Measurements from ENCODE around the gene NFYA. TPM values are rescaled to one million over a fixed set of nuclear protein-coding genes. Genes with fewer than 3 reads are reported as not detected.

The NFYA gene
- total and polyA plus RNA-seq, 2 experiments from 2014 or later, result 18.7 to 25.2 TPM

GRCh38 chr6:41136911-41137310 lies 64.1 kb downstream of the NFYA start:
- no peaks in the 10 kb centered on the region for H3K4me1 ChIP-seq (ENCODE audit: insufficient read depth)
- H3K27ac ChIP-seq, result no peak overlapping the region
- H2AFZ ChIP-seq, result no peak overlapping the region
- no peaks in the 10 kb centered on the region for H3K9me3 ChIP-seq (ENCODE audit: low read depth)
- H3K27me3 ChIP-seq, result no peaks in the 10 kb centered on the region
- H4K20me1 ChIP-seq (ENCODE audit: insufficient read depth, poor library complexity, severe bottlenecking), result no peaks in the 10 kb centered on the region
- TF ChIP-seq CTCF (IDR thresholded peaks at IDR 0.05; ENCODE audit: poor library complexity) (no peak), EZH2phosphoT487 (IDR thresholded peaks at IDR 0.05; ENCODE audit: low read depth, severe bottlenecking, unreplicated experiment) (no peak), EZH2 (IDR thresholded peaks at IDR 0.05; ENCODE audit: borderline replicate concordance) (no peak)
- H3K36me3 ChIP-seq (replicated peaks; ENCODE audit: insufficient read depth, low read depth), result no peaks in the 10 kb centered on the region
- H3K9me2 ChIP-seq (replicated peaks; ENCODE audit: insufficient read depth), result no peaks in the 10 kb centered on the region
- no peaks in the 10 kb centered on the region for H3K79me2 ChIP-seq
- no peak overlapping the region for H3K4me2 ChIP-seq
- no peak overlapping the region for H3K4me3 ChIP-seq
- no peak for DNase-seq (ENCODE audit: low spot score)

- Histone ChIP-seq H3K4me2 (no peak overlapping the region), H3K9me3 (ENCODE audit: low read depth) (no peaks in the 10 kb centered on the region), H3K27me3 (no peaks in the 10 kb centered on the region), H2AFZ (no peak overlapping the region), H3K4me3 (no peak overlapping the region), H3K27ac (no peak overlapping the region), H3K4me1 (ENCODE audit: insufficient read depth) (no peaks in the 10 kb centered on the region), H3K79me2 (no peaks in the 10 kb centered on the region), H4K20me1 (ENCODE audit: insufficient read depth, poor library complexity, severe bottlenecking) (no peaks in the 10 kb centered on the region), H3K9me2 (replicated peaks; ENCODE audit: insufficient read depth) (no peaks in the 10 kb centered on the region), H3K36me3 (replicated peaks; ENCODE audit: insufficient read depth, low read depth) (no peaks in the 10 kb centered on the region)
- DNase-seq (ENCODE audit: low spot score), result no peak
- 100% methylated on average over 1 of the region's 1 CpG for WGBS (ENCODE audit: low lambda C conversion rate, missing lambda C conversion rate)
- no peak for TF ChIP-seq EZH2 (IDR thresholded peaks at IDR 0.05; ENCODE audit: borderline replicate concordance)
- no peak for TF ChIP-seq EZH2phosphoT487 (IDR thresholded peaks at IDR 0.05; ENCODE audit: low read depth, severe bottlenecking, unreplicated experiment)
- TF ChIP-seq CTCF (IDR thresholded peaks at IDR 0.05; ENCODE audit: poor library complexity), result no peak
These were observed 75.1 kb downstream of the NFYA start for GRCh38 chr6:41147917-41148316.

Other genes with a start within 250 kb of the NFYA start
- gene UNC5CL, start 33.8 kb upstream of the NFYA start, total RNA-seq, result 38.1 and 42.9 TPM in 2 replicates
- 37.1 and 41.3 TPM in 2 replicates for gene UNC5CL, start 33.8 kb upstream of the NFYA start, polyA plus RNA-seq
- 0.27 TPM in 1 of 2 replicates, not detected in the other for gene TSPO2, start 30.5 kb upstream of the NFYA start, total RNA-seq
- gene TSPO2, start 30.5 kb upstream of the NFYA start, polyA plus RNA-seq, result 0.36 and 2.7 TPM in 2 replicates
- gene APOBEC2, start 19.8 kb upstream of the NFYA start, total RNA-seq, result 2.9 and 3.1 TPM in 2 replicates
- 2.8 and 4.3 TPM in 2 replicates for gene APOBEC2, start 19.8 kb upstream of the NFYA start, polyA plus RNA-seq
- gene OARD1, start 618 bp upstream of the NFYA start, total RNA-seq, result 28.0 and 31.2 TPM in 2 replicates
- gene OARD1, start 618 bp upstream of the NFYA start, polyA plus RNA-seq, result 37.7 and 46.4 TPM in 2 replicates
- gene TREML1, start 81.4 kb downstream of the NFYA start, total RNA-seq, result not detected in 2 replicates
- gene TREML1, start 81.4 kb downstream of the NFYA start, polyA plus RNA-seq, result not detected in 2 replicates
- gene TREM2, start 90.1 kb downstream of the NFYA start, total RNA-seq, result 2.5 and 2.8 TPM in 2 replicates
- gene TREM2, start 90.1 kb downstream of the NFYA start, polyA plus RNA-seq, result 2.2 and 4.4 TPM in 2 replicates
- gene TREML2, start 128.2 kb downstream of the NFYA start, total RNA-seq, result 0.24 and 0.40 TPM in 2 replicates
- not detected in 2 replicates for gene TREML2, start 128.2 kb downstream of the NFYA start, polyA plus RNA-seq
- gene TREML4, start 155.4 kb downstream of the NFYA start, total RNA-seq, result not detected in 2 replicates
- gene TREML4, start 155.4 kb downstream of the NFYA start, polyA plus RNA-seq, result not detected in 2 replicates
- 0.63 and 0.84 TPM in 2 replicates for gene TREM1, start 213.7 kb downstream of the NFYA start, total RNA-seq
- gene TREM1, start 213.7 kb downstream of the NFYA start, polyA plus RNA-seq, result 2.3 and 2.8 TPM in 2 replicates

Data from hepatocyte (in vitro differentiated cells).